HepG2 (cell line): Measurements from ENCODE around the gene THSD8. TPM values are rescaled to one million over a fixed set of nuclear protein-coding genes. Genes with fewer than 3 reads are reported as not detected.

Source experiments
- CEBPB ChIP-seq: IDR thresholded peaks from 2 replicates; pipeline ENCODE4 v1.6.1; 2011; ENCODE audit warnings: low read depth, low read length, improper control_type of control experiment, borderline replicate concordance
- NFAT5 ChIP-seq: sonication (generic); formaldehyde crosslinking; IDR thresholded peaks from 2 replicates; pipeline ENCODE4 v1.4.0; 2020; ENCODE audit warnings: missing genetic modification reagents
- NR3C1 ChIP-seq: sonication (generic); formaldehyde crosslinking; IDR thresholded peaks from 2 replicates; pipeline ENCODE4 v1.4.0; 2020; ENCODE audit warnings: missing genetic modification reagents
- RXRA ChIP-seq: sonication (generic); formaldehyde crosslinking; IDR thresholded peaks from 2 replicates; pipeline ENCODE4 v1.5.1; 2020; ENCODE audit warnings: missing genetic modification reagents
- THAP8 ChIP-seq: sonication (generic); formaldehyde crosslinking; IDR thresholded peaks from 2 replicates; pipeline ENCODE4 v1.5.1; 2020; ENCODE audit warnings: missing genetic modification reagents, mild to moderate bottlenecking, borderline replicate concordance
- ZBTB1 ChIP-seq: sonication (generic); formaldehyde crosslinking; IDR thresholded peaks from 2 replicates; pipeline ENCODE4 v1.4.0; 2020; ENCODE audit warnings: missing genetic modification reagents, borderline replicate concordance
- ZBTB39 ChIP-seq: sonication (generic); formaldehyde crosslinking; IDR thresholded peaks from 2 replicates; pipeline ENCODE4 v1.5.0; 2020; ENCODE audit warnings: missing genetic modification reagents
- ZNF556 ChIP-seq: sonication (generic); formaldehyde crosslinking; IDR thresholded peaks from 2 replicates; pipeline ENCODE4 v1.4.0; 2020; ENCODE audit warnings: mild to moderate bottlenecking, missing genetic modification reagents, borderline replicate concordance
- ZNF737 ChIP-seq: sonication (generic); formaldehyde crosslinking; IDR thresholded peaks from 2 replicates; pipeline ENCODE4 v1.5.0; 2020; ENCODE audit warnings: missing genetic modification reagents, mild to moderate bottlenecking, borderline replicate concordance
- polyA plus RNA-seq, 8 experiments: library from polyadenylated mRNA; depleted of rRNA in 3 of 8; stranded (reverse) in 7 of 8; unstranded in 1 of 8; fragments of >200 nt; fragmentation: Illumina TruSeq in 4 of 8; extraction: Trizol in 4 of 8; gene quantifications; 2 replicates each; pipeline versions ENCODE4 v1.2.1 to v1.2.3, GENCODE V29; 2011 to 2016; ENCODE audit warnings: low read depth in 4 of 8, missing spikeins in 1 of 8, mixed read lengths in 1 of 8; ENCODE audit not compliant: insufficient read depth in 1 of 8
- total RNA-seq, 5 experiments: library from RNA; depleted of rRNA; stranded (reverse); fragments of >200 nt; fragmentation: Illumina TruSeq; extraction: Trizol; gene quantifications; 2 replicates each; pipeline ENCODE4 v1.2.3, GENCODE V29; 2016; ENCODE audit warnings: low read depth in 1 of 5

The THSD8 gene
- total and polyA plus RNA-seq, 2 of the 13 experiments (the other 11 are each of a cell fraction or from before 2014, with no cell fraction given), result 4.8 to 14.9 TPM

GRCh38 chr19:12796146-12797071, 5.5 kb upstream of the THSD8 start (continued):
- TF ChIP-seq RXRA (CRISPR knock-in tag) (no peak; the same call in 1 of the 2 replicates), NFAT5 (CRISPR knock-in tag) (no peak), ZBTB1 (no peak), CEBPB (no peak), ZNF737 (CRISPR knock-in tag) (no peak), NR3C1 (CRISPR knock-in tag) (no peak), THAP8 (CRISPR knock-in tag) (no peak), ZBTB39 (CRISPR knock-in tag) (no peak), ZNF556 (no peak)
